Aorta (tissue), 5 donors: ENCODE results near the gene DCUN1D1. TPM values are rescaled to one million over a fixed set of nuclear protein-coding genes. Genes with fewer than 3 reads are reported as not detected.
A peak's percentile ranks its signal among the peaks of the same experiment; 100 is the strongest.

ENCODE experiments used
- ATAC-seq: fragments of 200-7000 bp; cut with Tn5 transposase; one replicate; pipeline ENCODE4 v1.9.1; 2022; ENCODE audit warnings: moderate library complexity; ENCODE audit not compliant: low FRiP score
- DNase-seq, 2 donors: peaks; one replicate each; pipeline ENCODE4 v3.0.0-alpha.2; 2020
- H3K27ac ChIP-seq, 2 donors: one replicate each; pipeline ENCODE4 v1.5.1; 2013; ENCODE audit warnings: low read length in 2 of 2, mild to moderate bottlenecking in 2 of 2, moderate library complexity in 2 of 2, control low read depth in 1 of 2, inconsistent platforms in 1 of 2, low read depth in 1 of 2
- H3K27me3 ChIP-seq, 2 donors: one replicate each; pipeline ENCODE4 v1.6.1; 2013; ENCODE audit warnings: control low read depth in 1 of 2, low read length in 1 of 2, mild to moderate bottlenecking in 1 of 2, moderate library complexity in 1 of 2; ENCODE audit not compliant: insufficient read depth in 2 of 2, control insufficient read depth in 1 of 2
- H3K36me3 ChIP-seq, 2 donors: one replicate each; pipeline ENCODE4 v1.6.1; 2013; ENCODE audit warnings: control low read depth in 1 of 2, low read length in 1 of 2, mild to moderate bottlenecking in 1 of 2; ENCODE audit not compliant: insufficient read depth in 2 of 2, control insufficient read depth in 1 of 2
- H3K4me1 ChIP-seq, 2 donors: one replicate each; pipeline ENCODE4 v1.6.1; 2013; ENCODE audit warnings: low read length in 2 of 2, control low read depth in 1 of 2, mild to moderate bottlenecking in 1 of 2, moderate library complexity in 1 of 2; ENCODE audit not compliant: insufficient read depth in 2 of 2, control insufficient read depth in 1 of 2
- H3K4me3 ChIP-seq, 2 donors: one replicate each; pipeline ENCODE4 v1.5.1; 2013; ENCODE audit warnings: low read length in 2 of 2, control low read depth in 1 of 2, mild to moderate bottlenecking in 1 of 2
- H3K9me3 ChIP-seq: one replicate; pipeline ENCODE4 v1.6.1; 2013; ENCODE audit warnings: mild to moderate bottlenecking, low read length; ENCODE audit not compliant: control insufficient read depth
- WGBS, 2 donors: extraction: QIAGEN DNeasy Blood & Tissue Kit; methylation state at CpG; one replicate each; pipeline ENCODE4 v1.1.7; 2013; 5-methylcytosine and 5-hydroxymethylcytosine counted together
- intact Hi-C, 2 donors: fragments of 100-400 bp; cut with DNase I; formaldehyde crosslinking; loops; one replicate each; pipeline versions ENCODE4 v1.14.2 to v1.15.0; 2022
- long read RNA-seq, 2 donors: library from polyadenylated mRNA; unstranded; transcript quantifications; one replicate each; pipeline ENCODE4 v2.0.0, GENCODE V29; 2020 to 2021
- polyA plus RNA-seq, 2 donors: library from polyadenylated mRNA; stranded (reverse); fragments of 200-250 nt; gene quantifications; one replicate each; pipeline ENCODE4 v1.2.3, GENCODE V29; 2013
- total RNA-seq, 2 donors: library from RNA; stranded (reverse); fragmentation: NEBNext Ultra II Directional; extraction: Animal tissue kit (Norgen Biotek cat#: 25700); gene quantifications; one replicate each; pipeline ENCODE4 v1.2.1, GENCODE V29; 2021
- donor health status: healthy with polysubstance abuse.
- donor health status: Bipolar disorder and iron deficiency.
- donor health status: DM: no; HTN: no; CAD: no.
- donor health status: DM: no; HTN: no; CAD: no.
- donor health status: DM: yes; HTN: yes; CAD: no.

The DCUN1D1 gene
- 10 to 100 TPM; 36.7 to 48.3 TPM for total RNA-seq
- polyA plus RNA-seq = 10 to 100 TPM; 12.1 to 14.1 TPM
- long read RNA-seq, donor 1, full-length matches to known transcripts = 15 of 17 reads
- long read RNA-seq, donor 1, partial matches to known transcripts = 1 of 17 reads
- long read RNA-seq, donor 1, other reads (novel, unspliced or antisense) = 1 of 17 reads
- long read RNA-seq, donor 2, full-length matches to known transcripts = 8 of 16 reads
- long read RNA-seq, donor 2, partial matches to known transcripts = 4 of 16 reads
- long read RNA-seq, donor 2, other reads (novel, unspliced or antisense) = 4 of 16 reads

GRCh38 chr3:182980204-182981037 is at the start of gene DCUN1D1:
TSS of gene DCUN1D1 (minus strand) at chr3:182980538. CDS start at chr3:182980489, 49 bp downstream.
- H3K4me1 ChIP-seq = peaks cover 0 to 4% of the 10 kb centered on the region in 2 donors
- H3K36me3 ChIP-seq = no peaks in the 10 kb centered on the region
- H3K9me3 ChIP-seq = no peaks in the 10 kb centered on the region
- H3K27me3 ChIP-seq = no peaks in the 10 kb centered on the region
- peak; percentile 94 to 96 for DNase-seq
- H3K4me3 ChIP-seq = peak within 1 kb of the TSS; percentile 98 to 100
- intact Hi-C loops = no loop called here
- peak within 1 kb of the TSS in 1 of 2 donors; percentile 33 for H3K27ac ChIP-seq
- WGBS, 2 donors = 0 to 1% methylated on average over 39 to 106 of the region's 106 CpGs
- peak; percentile 97 for ATAC-seq

- Histone ChIP-seq H3K4me3 (no peak overlapping the region), H3K4me1 (no peaks in the 10 kb centered on the region), H3K27ac (no peak overlapping the region), H3K27me3 (no peaks in the 10 kb centered on the region), H3K36me3 (peaks cover 0 to 8% of the 10 kb centered on the region in 2 donors), H3K9me3 (no peaks in the 10 kb centered on the region)
- no peak for DNase-seq
- WGBS, 2 donors = 95% methylated on average over 3 of the region's 3 CpGs
- ATAC-seq = no peak
- intact Hi-C loops = no loop called here
These were observed 48.1 kb upstream of the DCUN1D1 start for GRCh38 chr3:183028416-183028815.

- Histone ChIP-seq H3K27ac (no peak overlapping the region), H3K4me1 (no peaks in the 10 kb centered on the region), H3K9me3 (no peaks in the 10 kb centered on the region), H3K36me3 (peaks cover 0 to 6% of the 10 kb centered on the region in 2 donors), H3K27me3 (no peaks in the 10 kb centered on the region), H3K4me3 (no peak overlapping the region)
- no peak for DNase-seq
- no peak for ATAC-seq
- intact Hi-C loops = no loop called here
- WGBS, 2 donors = 91 to 94% methylated on average over 1 of the region's 1 CpG
These were observed 46.9 kb upstream of the DCUN1D1 start for GRCh38 chr3:183027276-183027675.

- H3K27ac ChIP-seq = no peak overlapping the region
- ATAC-seq (no peak), DNase-seq (no peak)
- H3K27me3 ChIP-seq = no peaks in the 10 kb centered on the region
- H3K4me3 ChIP-seq = no peak overlapping the region
- WGBS, 2 donors = 76 to 83% methylated on average over 3 of the region's 3 CpGs
- H3K4me1 ChIP-seq = no peaks in the 10 kb centered on the region
- no peaks in the 10 kb centered on the region for H3K9me3 ChIP-seq
- intact Hi-C loops = no loop called here
- peaks cover 4 to 7% of the 10 kb centered on the region in 2 donors for H3K36me3 ChIP-seq
These were observed 42.7 kb upstream of the DCUN1D1 start for GRCh38 chr3:183022936-183023516.

GRCh38 chr3:183018421-183019192 is 38.3 kb upstream of the DCUN1D1 start:
- 92 to 93% methylated on average over 3 of the region's 3 CpGs for WGBS, 2 donors
- intact Hi-C loops = no loop called here
- ATAC-seq (no peak), DNase-seq (no peak)
- Histone ChIP-seq H3K27ac (no peak overlapping the region), H3K9me3 (no peaks in the 10 kb centered on the region), H3K27me3 (no peaks in the 10 kb centered on the region), H3K4me3 (no peak overlapping the region), H3K4me1 (no peaks in the 10 kb centered on the region), H3K36me3 (peaks cover 10 to 14% of the 10 kb centered on the region in 2 donors)

GRCh38 chr3:183015185-183015584 is 34.8 kb upstream of the DCUN1D1 start:
- intact Hi-C loops = no loop called here
- ATAC-seq = no peak
- H3K4me3 ChIP-seq = no peak overlapping the region
- H3K27me3 ChIP-seq = no peaks in the 10 kb centered on the region
- no peak overlapping the region for H3K27ac ChIP-seq
- no peaks in the 10 kb centered on the region for H3K4me1 ChIP-seq
- H3K9me3 ChIP-seq = no peaks in the 10 kb centered on the region
- H3K36me3 ChIP-seq = peaks cover 6 to 7% of the 10 kb centered on the region in 2 donors
- no peak for DNase-seq
- 88 to 89% methylated on average over 2 of the region's 2 CpGs for WGBS, 2 donors

- intact Hi-C loops = no loop called here
- H3K27me3 ChIP-seq = no peaks in the 10 kb centered on the region
- WGBS, 2 donors = 89% methylated on average over 6 of the region's 6 CpGs
- ATAC-seq (no peak), DNase-seq (no peak)
- H3K4me3 ChIP-seq = no peak overlapping the region
- H3K36me3 ChIP-seq = peaks cover 6 to 7% of the 10 kb centered on the region in 2 donors
- H3K4me1 ChIP-seq = no peaks in the 10 kb centered on the region
- H3K9me3 ChIP-seq = no peaks in the 10 kb centered on the region
- no peak overlapping the region for H3K27ac ChIP-seq
These were observed 33.5 kb upstream of the DCUN1D1 start for GRCh38 chr3:183013856-183014255.

- Histone ChIP-seq H3K4me3 (no peak overlapping the region), H3K9me3 (no peaks in the 10 kb centered on the region), H3K4me1 (no peaks in the 10 kb centered on the region), H3K27ac (no peak overlapping the region), H3K27me3 (no peaks in the 10 kb centered on the region), H3K36me3 (peaks cover 6 to 7% of the 10 kb centered on the region in 2 donors)
- WGBS, 2 donors = 95% methylated on average over 5 of the region's 5 CpGs
- no peak for DNase-seq
- intact Hi-C loops = no loop called here
- no peak for ATAC-seq
These were observed 32.7 kb upstream of the DCUN1D1 start for GRCh38 chr3:183013074-183013473.
